22Rv1 (cell line): Measurements from ENCODE around the gene EXOC2.

Source experiments
- CTCF ChIP-seq: fragments of 450-650 bp; IDR thresholded peaks from 2 replicates; pipeline ENCODE4 v1.5.1; 2017; ENCODE audit warnings: mild to moderate bottlenecking
- ZFX ChIP-seq: fragments of 450-650 bp; IDR thresholded peaks from 2 replicates; pipeline ENCODE4 v1.6.1; 2017; ENCODE audit warnings: antibody characterized with exemption, borderline replicate concordance

- TF ChIP-seq CTCF: no peak
- TF ChIP-seq ZFX: no peak
Observed at GRCh38 chr6:678520-678919, 14.4 kb downstream of the EXOC2 start.
